NCI-H2227 (cell line): ENCODE measurements around the gene PDGFD.

ENCODE experiments used
- DNase-seq: peaks from one replicate; lab custom pipeline; 2025; ENCODE audit not compliant: unreplicated experiment; lab: John Stamatoyannopoulos, UW

The PDGFD gene

GRCh38 chr11:104003491-104003890 lies 160.5 kb downstream of the PDGFD start:
- no peak for DNase-seq

GRCh38 chr11:104001561-104002056 lies 162.3 kb downstream of the PDGFD start:
- DNase-seq, result no peak

- no peak for DNase-seq
These were observed 163.1 kb downstream of the PDGFD start for GRCh38 chr11:104000798-104001197.

GRCh38 chr11:103998826-103999508 lies 165.0 kb downstream of the PDGFD start:
- no peak for DNase-seq

- no peak for DNase-seq
These were observed 166.9 kb downstream of the PDGFD start for GRCh38 chr11:103997082-103997481.

- no peak for DNase-seq
These were observed 168.1 kb downstream of the PDGFD start for GRCh38 chr11:103995896-103996295.

GRCh38 chr11:103994518-103994917 lies 169.4 kb downstream of the PDGFD start:
- DNase-seq, result no peak

- DNase-seq, result no peak
These were observed 169.9 kb downstream of the PDGFD start for GRCh38 chr11:103994094-103994493.

- DNase-seq, result no peak
These were observed 170.4 kb downstream of the PDGFD start for GRCh38 chr11:103993507-103993906.

- no peak for DNase-seq
These were observed 175.4 kb downstream of the PDGFD start for GRCh38 chr11:103988595-103988969.

GRCh38 chr11:103987629-103988594 lies 176.0 kb downstream of the PDGFD start:
- DNase-seq, result peak; percentile 43

- DNase-seq, result no peak
These were observed 178.9 kb downstream of the PDGFD start for GRCh38 chr11:103985041-103985440.

- DNase-seq, result no peak
These were observed 183.8 kb downstream of the PDGFD start for GRCh38 chr11:103980108-103980507.

GRCh38 chr11:103978616-103979595 lies 185.0 kb downstream of the PDGFD start:
- DNase-seq, result no peak

- no peak for DNase-seq
These were observed 191.9 kb downstream of the PDGFD start for GRCh38 chr11:103972013-103972412.

- DNase-seq, result no peak
These were observed 193.2 kb downstream of the PDGFD start for GRCh38 chr11:103970701-103971249.

- DNase-seq, result no peak
These were observed 195.3 kb downstream of the PDGFD start for GRCh38 chr11:103968685-103969084.

- DNase-seq, result no peak
These were observed 196.0 kb downstream of the PDGFD start for GRCh38 chr11:103967985-103968384.

- DNase-seq, result no peak
These were observed 199.6 kb downstream of the PDGFD start for GRCh38 chr11:103964390-103964789.

GRCh38 chr11:103963648-103964047 lies 200.3 kb downstream of the PDGFD start:
- no peak for DNase-seq
